GM23248 (cell line): ENCODE data around the gene USP2. TPM values are rescaled to one million over a fixed set of nuclear protein-coding genes. Genes with fewer than 3 reads are reported as not detected.

Experiments
- DNase-seq: peaks from one replicate; pipeline ENCODE4 v3.0.0-alpha.2; 2015
- H2AFZ ChIP-seq: fragments of 200-600 bp; sonication (generic); 2 replicates; pipeline ENCODE4 v1.6.1; 2016; ENCODE audit warnings: antibody characterized with exemption
- H3F3A ChIP-seq: fragments of 200-600 bp; sonication (generic); 2 replicates; pipeline ENCODE4 v1.6.1; 2016; ENCODE audit warnings: mild to moderate bottlenecking, antibody characterized with exemption, mixed run types; ENCODE audit not compliant: insufficient read depth
- H3K27ac ChIP-seq: fragments of 200-600 bp; sonication (generic); 2 replicates; pipeline ENCODE4 v1.5.1; 2016; ENCODE audit warnings: mild to moderate bottlenecking
- H3K27me3 ChIP-seq: fragments of 200-600 bp; sonication (generic); replicated peaks from 2 replicates; pipeline ENCODE4 v1.6.1; 2016; ENCODE audit warnings: mild to moderate bottlenecking; ENCODE audit not compliant: insufficient read depth
- H3K36me3 ChIP-seq: fragments of 200-600 bp; sonication (generic); 2 replicates; pipeline ENCODE4 v1.6.1; 2016; ENCODE audit warnings: low read depth, mild to moderate bottlenecking
- H3K4me1 ChIP-seq: fragments of 200-600 bp; sonication (generic); 2 replicates; pipeline ENCODE4 v1.6.1; 2016; ENCODE audit warnings: mild to moderate bottlenecking; ENCODE audit not compliant: insufficient read depth
- H3K4me2 ChIP-seq: fragments of 200-600 bp; sonication (generic); one replicate; pipeline ENCODE4 v1.6.1; 2016; ENCODE audit warnings: mild to moderate bottlenecking; ENCODE audit not compliant: unreplicated experiment
- H3K4me3 ChIP-seq: fragments of 200-600 bp; sonication (generic); 2 replicates; pipeline ENCODE4 v1.5.1; 2016; ENCODE audit warnings: mild to moderate bottlenecking
- H3K79me2 ChIP-seq: fragments of 200-600 bp; sonication (generic); 2 replicates; pipeline ENCODE4 v1.6.1; 2016; ENCODE audit warnings: mild to moderate bottlenecking; ENCODE audit not compliant: insufficient read depth
- H3K9ac ChIP-seq: fragments of 200-600 bp; sonication (generic); 2 replicates; pipeline ENCODE4 v1.6.1; 2016; ENCODE audit warnings: mild to moderate bottlenecking
- H3K9me2 ChIP-seq: fragments of 200-600 bp; sonication (generic); 2 replicates; pipeline ENCODE4 v1.6.1; 2016; ENCODE audit warnings: mixed run types, mild to moderate bottlenecking, moderate library complexity; ENCODE audit not compliant: insufficient read depth
- H3K9me3 ChIP-seq: fragments of 200-600 bp; sonication (generic); one replicate; pipeline ENCODE4 v1.6.1; 2017; ENCODE audit warnings: low read depth
- H4K20me1 ChIP-seq: fragments of 200-600 bp; sonication (generic); 2 replicates; pipeline ENCODE4 v1.6.0; 2016; ENCODE audit not compliant: insufficient read depth
- EZH2 ChIP-seq: fragments of 200-600 bp; sonication (generic); IDR thresholded peaks from 2 replicates; pipeline ENCODE4 v1.6.1; 2018; ENCODE audit warnings: antibody characterized with exemption, mild to moderate bottlenecking; ENCODE audit not compliant: insufficient read depth, poor library complexity, severe bottlenecking
- EZH2phosphoT487 ChIP-seq: fragments of 200-600 bp; sonication (generic); IDR thresholded peaks from 2 replicates; pipeline ENCODE4 v1.6.1; 2018; ENCODE audit warnings: antibody characterized with exemption, moderate library complexity, mild to moderate bottlenecking, low read depth; ENCODE audit not compliant: insufficient read depth
- WGBS, 2 experiments: methylation state at CpG; one replicate each; pipeline ENCODE4 v1.1.6; 2015 to 2017; ENCODE audit warnings: low lambda C conversion rate in 2 of 2, low coverage in 1 of 2; ENCODE audit errors: missing lambda C conversion rate in 2 of 2; 5-methylcytosine and 5-hydroxymethylcytosine counted together
- in situ Hi-C: fragments of 300-500 bp; cut with MboI; formaldehyde crosslinking; loops from 2 replicates; pipeline ENCODE4 v1.15.0; 2020
- polyA plus RNA-seq: library from polyadenylated mRNA; unstranded; fragments of >200 nt; fragmentation: Nextera tagmentation; extraction: Ambion mirVana; gene quantifications from 2 replicates; pipeline ENCODE4 v1.2.1, GENCODE V29; 2016
- total RNA-seq: library from RNA; depleted of rRNA; stranded (reverse); fragments of >200 nt; shearing (Covaris generic); gene quantifications from 2 replicates; pipeline ENCODE4 v1.2.3, GENCODE V29; 2014

Gene USP2
- total and polyA plus RNA-seq, 2 experiments from 2014 or later: 0.33 TPM; not detected in 1

DNA sequence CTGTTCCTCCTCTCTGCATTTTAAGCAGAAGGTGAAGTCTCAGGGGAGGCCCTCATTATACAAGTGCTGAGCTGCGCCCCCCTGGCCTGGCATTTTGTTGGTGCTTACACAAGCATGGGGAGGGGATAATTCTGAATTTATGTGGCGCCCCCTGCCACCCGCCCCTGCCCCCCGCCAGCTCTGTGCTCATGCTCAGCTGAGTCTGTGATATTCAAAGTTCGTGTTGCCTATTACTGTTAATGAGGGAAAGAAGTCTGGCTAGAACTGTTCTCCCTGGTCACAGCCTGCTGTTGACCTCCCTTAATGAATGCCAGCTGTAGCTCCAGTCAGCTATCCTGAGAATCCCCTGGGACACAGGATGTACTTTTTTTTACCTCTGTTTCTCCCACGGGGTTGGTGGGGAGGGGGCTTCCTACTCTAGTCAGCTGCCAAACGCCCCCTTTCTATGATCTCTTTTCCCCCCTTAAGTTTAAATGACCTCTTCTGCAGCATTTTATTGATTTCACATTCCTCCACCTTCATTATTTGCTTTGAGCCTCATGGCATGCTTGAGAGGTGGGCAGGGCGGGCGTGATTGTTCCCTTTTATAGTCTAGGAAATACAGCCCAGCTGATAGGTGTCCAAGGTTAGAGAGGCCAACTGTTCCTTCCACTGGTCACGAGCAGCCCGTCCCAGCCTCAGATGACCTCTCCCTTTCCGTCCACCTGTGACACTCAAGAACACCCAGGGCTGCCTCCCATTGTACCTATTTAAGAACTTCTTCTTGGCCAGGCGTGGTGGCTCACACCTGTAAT lies 12.2 kb downstream of the USP2 start:
- H3K9me2 ChIP-seq: no peaks in the 10 kb centered on the region
- in situ Hi-C loops: no loop called here
- no peak overlapping the region for H3K9ac ChIP-seq
- TF ChIP-seq EZH2: no peak
- TF ChIP-seq EZH2phosphoT487: no peak
- peaks cover 13% of the 10 kb centered on the region for H3K4me1 ChIP-seq
- no peaks in the 10 kb centered on the region for H3K79me2 ChIP-seq
- no peak overlapping the region for H2AFZ ChIP-seq
- no peak overlapping the region for H3K4me3 ChIP-seq
- H3K27me3 ChIP-seq: peaks cover 4% of the 10 kb centered on the region; the same call in 1 of the 2 replicates
- no peak overlapping the region for H3K27ac ChIP-seq
- no peaks in the 10 kb centered on the region for H3K9me3 ChIP-seq
- no peaks in the 10 kb centered on the region for H4K20me1 ChIP-seq
- H3F3A ChIP-seq: peaks cover 4% of the 10 kb centered on the region; the same call in 1 of the 2 replicates
- no peak for DNase-seq
- H3K4me2 ChIP-seq: no peak overlapping the region
- H3K36me3 ChIP-seq: no peaks in the 10 kb centered on the region
- WGBS, 2 experiments: 77 to 78% methylated on average over 13 of the region's 13 CpGs

GRCh38 chr11:119368121-119369034 lies 13.1 kb downstream of the USP2 start:
- no peaks in the 10 kb centered on the region for H3K36me3 ChIP-seq
- WGBS, 2 experiments: 67 to 68% methylated on average over 17 of the region's 17 CpGs
- no peaks in the 10 kb centered on the region for H4K20me1 ChIP-seq
- H3F3A ChIP-seq: peaks cover 4% of the 10 kb centered on the region; the same call in 1 of the 2 replicates
- peaks cover 14% of the 10 kb centered on the region; the same call in 1 of the 2 replicates for H3K4me1 ChIP-seq
- in situ Hi-C loops: no loop called here
- H3K9me2 ChIP-seq: no peaks in the 10 kb centered on the region
- H3K9ac ChIP-seq: no peak overlapping the region
- H3K4me2 ChIP-seq: no peak overlapping the region
- peaks cover 6% of the 10 kb centered on the region; the same call in 1 of the 2 replicates for H3K27me3 ChIP-seq
- DNase-seq: no peak
- H3K9me3 ChIP-seq: no peaks in the 10 kb centered on the region
- no peak overlapping the region for H3K4me3 ChIP-seq
- no peak overlapping the region for H3K27ac ChIP-seq
- H2AFZ ChIP-seq: no peak overlapping the region
- no peaks in the 10 kb centered on the region for H3K79me2 ChIP-seq
- no peak for TF ChIP-seq EZH2
- TF ChIP-seq EZH2phosphoT487: no peak

GRCh38 chr11:119367661-119368120 lies 13.8 kb downstream of the USP2 start:
- no peak overlapping the region for H3K4me2 ChIP-seq
- TF ChIP-seq EZH2 (no peak), EZH2phosphoT487 (no peak)
- no peak overlapping the region for H3K27ac ChIP-seq
- no peaks in the 10 kb centered on the region for H3K79me2 ChIP-seq
- DNase-seq: no peak
- H3K27me3 ChIP-seq: peaks cover 6% of the 10 kb centered on the region; the same call in 1 of the 2 replicates
- 71 to 75% methylated on average over 9 of the region's 9 CpGs for WGBS, 2 experiments
- H3F3A ChIP-seq: peaks cover 5% of the 10 kb centered on the region; the same call in 1 of the 2 replicates
- no peak overlapping the region for H3K9ac ChIP-seq
- peaks cover 14% of the 10 kb centered on the region; the same call in 1 of the 2 replicates for H3K4me1 ChIP-seq
- no peaks in the 10 kb centered on the region for H3K9me2 ChIP-seq
- in situ Hi-C loops: no loop called here
- H2AFZ ChIP-seq: no peak overlapping the region
- H3K4me3 ChIP-seq: no peak overlapping the region
- H3K9me3 ChIP-seq: no peaks in the 10 kb centered on the region
- H3K36me3 ChIP-seq: no peaks in the 10 kb centered on the region
- H4K20me1 ChIP-seq: no peaks in the 10 kb centered on the region
